Measurements from ENCODE around the gene ZNF862. TPM values are rescaled to one million over a fixed set of nuclear protein-coding genes. Genes with fewer than 3 reads are reported as not detected.

Gene ZNF862
- total and polyA plus RNA-seq, 2 of the 13 experiments (the other 11 are each of a cell fraction or from before 2014, with no cell fraction given), result 0.89 to 2.0 TPM

GRCh38 chr7:149873074-149873969 lies 35.1 kb downstream of the ZNF862 start, which contains the start of gene ATP6V0E2 (continued):
- TF ChIP-seq HNRNPK (IDR thresholded peaks at IDR 0.05; ENCODE audit: low read depth, low read length, poor library complexity, severe bottlenecking) (peak; percentile 24), AHDC1 (CRISPR knock-in tag; IDR thresholded peaks at IDR 0.05; ENCODE audit: borderline replicate concordance) (no peak), CHCHD3 (CRISPR knock-in tag; IDR thresholded peaks at IDR 0.05) (no peak), KDM5A (IDR thresholded peaks at IDR 0.05; ENCODE audit: borderline replicate concordance, low read length) (0 out of 2 replicates have a peak, but pooled peaks have one; percentile 6), CAMTA2 (CRISPR knock-in tag; IDR thresholded peaks at IDR 0.05; ENCODE audit: borderline replicate concordance) (0 out of 2 replicates have a peak, but pooled peaks have one; percentile 11), MXD3 (CRISPR knock-in tag; IDR thresholded peaks at IDR 0.05) (no peak; the same call in 1 of the 2 replicates), POLR2G (IDR thresholded peaks at IDR 0.05; ENCODE audit: low read depth, low read length) (peak; percentile 46; the same call in 1 of the 2 replicates), BORCS8-MEF2B (CRISPR knock-in tag; IDR thresholded peaks at IDR 0.05) (0 out of 2 replicates have a peak, but pooled peaks have one; percentile 31), JUN (CRISPR knock-in tag; IDR thresholded peaks at IDR 0.05) (peak; percentile 33; the same call in 1 of the 2 replicates), ZFP91 (CRISPR knock-in tag; IDR thresholded peaks at IDR 0.05; ENCODE audit: borderline replicate concordance) (0 out of 2 replicates have a peak, but pooled peaks have one; percentile 24), GZF1 (CRISPR knock-in tag; IDR thresholded peaks at IDR 0.05) (no peak), ZNF770 (CRISPR knock-in tag; IDR thresholded peaks at IDR 0.05) (peak; percentile 15; the same call in 1 of the 2 replicates), SMARCC2 (IDR thresholded peaks at IDR 0.05) (no peak), ZMYM3 (CRISPR knock-in tag; IDR thresholded peaks at IDR 0.05) (no peak), ZNF644 (CRISPR knock-in tag; IDR thresholded peaks at IDR 0.05; ENCODE audit: low read depth) (no peak), SIX4 (CRISPR knock-in tag; IDR thresholded peaks at IDR 0.05) (no peak)
